ENCODE data around the gene HDAC4.

- TF ChIP-seq CTCF (IDR thresholded peaks at IDR 0.05), result no peak
- TF ChIP-seq ZFX (IDR thresholded peaks at IDR 0.05; ENCODE audit: borderline replicate concordance), result no peak
Observed at GRCh38 chr2:239203443-239204135, 197.2 kb downstream of the HDAC4 start.

Measured in 22Rv1 (cell line).